H1 (cell line): ENCODE results near the gene EPS8. TPM values are rescaled to one million over a fixed set of nuclear protein-coding genes. Genes with fewer than 3 reads are reported as not detected.

Experiments used
- CTCF ChIA-PET: fragments of 300-600 bp; sonication (Branson Sonifier 250); formaldehyde crosslinking; loops from one replicate; lab custom pipeline; 2021; ENCODE audit not compliant: partially characterized antibody; lab: Charles Lee
- POLR2A ChIA-PET: fragments of 300-600 bp; sonication (Branson Sonifier 250); formaldehyde crosslinking; loops from one replicate; lab custom pipeline; 2021; ENCODE audit warnings: inconsistent platforms; ENCODE audit not compliant: partially characterized antibody; lab: Charles Lee
- DNase-seq, 2 experiments: peaks; one replicate each; pipeline versions ENCODE4 v3.0.0 to v3.0.0-alpha.2; 2010 to 2022; ENCODE audit warnings: low spot score in 2 of 2, low read depth in 1 of 2, mixed read lengths in 1 of 2
- FAIRE-seq: peaks from 2 replicates; lab custom pipeline; 2011; peaks lifted over from hg19 to GRCh38; lab: Jason Lieb, UNC
- H2AFZ ChIP-seq: 2 replicates; pipeline ENCODE4 v1.8.1; 2012; ENCODE audit warnings: low read length, inconsistent platforms
- H2AK5ac ChIP-seq: 2 replicates; pipeline ENCODE4 v1.6.1; 2013; ENCODE audit warnings: low read depth, low read length
- H2BK120ac ChIP-seq: replicated peaks from 2 replicates; pipeline ENCODE3; 2013; ENCODE audit warnings: low read depth, low read length, inconsistent platforms
- H2BK12ac ChIP-seq: 2 replicates; pipeline ENCODE4 v1.6.1; 2013; ENCODE audit warnings: low read depth, low read length
- H2BK15ac ChIP-seq: 2 replicates; pipeline ENCODE4 v1.6.1; 2013; ENCODE audit warnings: low read length
- H2BK20ac ChIP-seq: 2 replicates; pipeline ENCODE4 v1.6.1; 2013; ENCODE audit warnings: low read length
- H2BK5ac ChIP-seq: 2 replicates; pipeline ENCODE4 v1.6.1; 2013; ENCODE audit warnings: low read depth, low read length
- H3K14ac ChIP-seq: 2 replicates; pipeline ENCODE4 v1.6.1; 2013; ENCODE audit warnings: inconsistent platforms; ENCODE audit not compliant: insufficient read length
- H3K18ac ChIP-seq: 2 replicates; pipeline ENCODE4 v1.6.1; 2013; ENCODE audit warnings: low read length; ENCODE audit errors: extremely low read depth
- H3K23ac ChIP-seq: 2 replicates; pipeline ENCODE4 v1.6.1; 2013; ENCODE audit warnings: inconsistent platforms; ENCODE audit not compliant: insufficient read length
- H3K23me2 ChIP-seq: 2 replicates; pipeline ENCODE4 v1.6.1; 2013; ENCODE audit warnings: low read depth, low read length
- H3K27ac ChIP-seq: 2 replicates; pipeline ENCODE4 v1.6.1; 2011; ENCODE audit warnings: low read depth, low read length, inconsistent platforms
- H3K27me3 ChIP-seq, 4 experiments: replicated peaks in 1 of 4; 1 replicate in 1 of 4; 2 replicates in 3 of 4; pipeline versions ENCODE4 v1.6.1 to v1.8.1; 2011 to 2013; ENCODE audit warnings: low read length in 3 of 4, mild to moderate bottlenecking in 3 of 4, inconsistent platforms in 2 of 4, mixed read lengths in 2 of 4, moderate library complexity in 1 of 4; ENCODE audit not compliant: control insufficient read depth in 3 of 4, insufficient read depth in 3 of 4; ENCODE audit errors: extremely low read depth in 1 of 4
- H3K36me3 ChIP-seq, 4 experiments: 2 replicates each; pipeline versions ENCODE4 v1.6.1 to v1.8.1; 2011 to 2013; ENCODE audit warnings: mild to moderate bottlenecking in 4 of 4, low read length in 3 of 4, moderate library complexity in 2 of 4, control low read depth in 1 of 4, inconsistent platforms in 1 of 4; ENCODE audit not compliant: insufficient read depth in 4 of 4, control insufficient read depth in 2 of 4
- H3K4ac ChIP-seq: replicated peaks from 2 replicates; pipeline ENCODE3; 2013; ENCODE audit warnings: low read length, low read depth, mixed read lengths, inconsistent platforms; ENCODE audit not compliant: insufficient read length
- H3K4me1 ChIP-seq, 4 experiments: replicated peaks in 1 of 4; 1 replicate in 1 of 4; 2 replicates in 3 of 4; pipeline versions ENCODE4 v1.6.1 to v1.8.1; 2011 to 2013; ENCODE audit warnings: low read length in 3 of 4, inconsistent platforms in 2 of 4, mixed read lengths in 1 of 4; ENCODE audit not compliant: insufficient read depth in 4 of 4, control insufficient read depth in 3 of 4
- H3K4me2 ChIP-seq, 2 experiments: 2 replicates each; pipeline versions ENCODE4 v1.6.1 to v1.8.1; 2011 to 2013; ENCODE audit warnings: low read depth in 2 of 2, low read length in 2 of 2, control low read depth in 1 of 2, inconsistent platforms in 1 of 2, mild to moderate bottlenecking in 1 of 2; ENCODE audit not compliant: insufficient read depth in 1 of 2
- H3K4me3 ChIP-seq, 4 experiments: fragments of 200-600, 300-600 bp in 1 of 4; sonication (generic), shearing (Covaris generic), sonication (Bioruptor Twin) in 1 of 4; 2 replicates each; pipeline versions ENCODE4 v1.5.1 to v1.8.1; 2011 to 2016; ENCODE audit warnings: low read length in 4 of 4, low read depth in 3 of 4, control low read depth in 2 of 4, inconsistent platforms in 2 of 4, mild to moderate bottlenecking in 2 of 4, mixed read lengths in 1 of 4, moderate library complexity in 1 of 4; ENCODE audit not compliant: insufficient read depth in 2 of 4; ENCODE audit errors: extremely low read depth in 1 of 4
- H3K56ac ChIP-seq: replicated peaks from 2 replicates; pipeline ENCODE3; 2013; ENCODE audit warnings: low read depth, mild to moderate bottlenecking, mixed read lengths, low read length, inconsistent platforms; ENCODE audit not compliant: insufficient read length
- H3K79me1 ChIP-seq: 2 replicates; pipeline ENCODE4 v1.6.1; 2013; ENCODE audit warnings: low read depth, low read length, control low read depth
- H3K79me2 ChIP-seq, 2 experiments: 2 replicates each; pipeline versions ENCODE4 v1.6.1 to v1.8.1; 2012 to 2013; ENCODE audit warnings: low read length in 2 of 2, mild to moderate bottlenecking in 2 of 2, inconsistent platforms in 1 of 2; ENCODE audit not compliant: insufficient read depth in 2 of 2, control insufficient read depth in 1 of 2
- H3K9ac ChIP-seq, 4 experiments: replicated peaks in 1 of 4; 1 replicate in 1 of 4; 2 replicates in 3 of 4; pipeline versions ENCODE4 v1.6.1 to v1.8.1; 2011 to 2013; ENCODE audit warnings: low read depth in 3 of 4, low read length in 3 of 4, control low read depth in 2 of 4, mild to moderate bottlenecking in 2 of 4, moderate library complexity in 2 of 4, inconsistent platforms in 1 of 4; ENCODE audit errors: extremely low read depth in 1 of 4
- H3K9me3 ChIP-seq, 2 experiments: 2 replicates each; pipeline versions ENCODE4 v1.6.1 to v1.8.1; 2012 to 2013; ENCODE audit warnings: mild to moderate bottlenecking in 2 of 2, moderate library complexity in 2 of 2, control low read depth in 1 of 2, inconsistent platforms in 1 of 2, low read depth in 1 of 2, low read length in 1 of 2, mixed read lengths in 1 of 2; ENCODE audit not compliant: insufficient read depth in 2 of 2
- H4K20me1 ChIP-seq, 2 experiments: replicated peaks in 1 of 2; 2 replicates each; pipeline versions ENCODE3 to v1.8.1; 2011 to 2013; ENCODE audit warnings: inconsistent platforms in 2 of 2, low read length in 2 of 2, mild to moderate bottlenecking in 1 of 2; ENCODE audit not compliant: insufficient read depth in 2 of 2, control insufficient read depth in 1 of 2
- H4K5ac ChIP-seq: 2 replicates; pipeline ENCODE4 v1.6.1; 2013; ENCODE audit warnings: low read length, low read depth, mixed read lengths, inconsistent platforms; ENCODE audit not compliant: insufficient read length
- H4K8ac ChIP-seq: 2 replicates; pipeline ENCODE4 v1.8.0; 2013; ENCODE audit warnings: mild to moderate bottlenecking, moderate library complexity, low read length, inconsistent platforms; ENCODE audit not compliant: insufficient read depth; ENCODE audit errors: extremely low read depth
- H4K91ac ChIP-seq: replicated peaks from 2 replicates; pipeline ENCODE3; 2013; ENCODE audit warnings: low read length, mixed read lengths, inconsistent platforms; ENCODE audit not compliant: insufficient read length
- ASH2L ChIP-seq: fragments of 200-600, 300-600 bp; sonication (generic); IDR thresholded peaks from one replicate; pipeline ENCODE4 v1.7.1; 2017; ENCODE audit warnings: low read length
- ATF2 ChIP-seq: IDR thresholded peaks from 2 replicates; pipeline ENCODE4 v1.6.1; 2012; ENCODE audit warnings: low read length, inconsistent platforms
- BACH1 ChIP-seq: IDR thresholded peaks from 2 replicates; pipeline ENCODE4 v1.6.1; 2012; ENCODE audit warnings: low read length, improper control_type of control experiment
- BRCA1 ChIP-seq: IDR thresholded peaks from 2 replicates; pipeline ENCODE4 v1.6.1; 2012; ENCODE audit warnings: low read depth, low read length, improper control_type of control experiment
- E2F6 ChIP-seq: IDR thresholded peaks from 2 replicates; pipeline ENCODE4 v1.6.1; 2012; ENCODE audit warnings: inconsistent platforms
- GTF2F1 ChIP-seq: IDR thresholded peaks from 2 replicates; pipeline ENCODE4 v1.6.1; 2012; ENCODE audit warnings: low read depth, low read length, improper control_type of control experiment, borderline replicate concordance
- HDAC2 ChIP-seq, 2 experiments: fragments of 300-600 bp in 1 of 2; sonication (generic) in 1 of 2; IDR thresholded peaks; 2 replicates each; pipeline ENCODE4 v1.6.1; 2011 to 2012; ENCODE audit warnings: low read depth in 2 of 2, low read length in 2 of 2, mild to moderate bottlenecking in 2 of 2, moderate library complexity in 2 of 2, borderline replicate concordance in 1 of 2, inconsistent platforms in 1 of 2
- JUND ChIP-seq: IDR thresholded peaks from 2 replicates; pipeline ENCODE4 v1.6.1; 2011; ENCODE audit warnings: mild to moderate bottlenecking, improper control_type of control experiment, low read length
- SP4 ChIP-seq: IDR thresholded peaks from 2 replicates; pipeline ENCODE4 v1.6.1; 2012; ENCODE audit warnings: low read length, inconsistent platforms
- TAF7 ChIP-seq: optimal IDR thresholded peaks from 2 replicates; pipeline ENCODE3; 2011; ENCODE audit warnings: low read depth, mild to moderate bottlenecking, inconsistent platforms, low read length, moderate library complexity, borderline replicate concordance
- TBP ChIP-seq: IDR thresholded peaks from 2 replicates; pipeline ENCODE4 v1.6.1; 2011; ENCODE audit warnings: low read depth, low read length, improper control_type of control experiment
- WGBS, 2 experiments: shearing (Covaris generic) in 1 of 2; methylation state at CpG; one replicate each; pipeline versions ENCODE4 v1.1.6 to v1.1.7; 2013 to 2015; ENCODE audit warnings: low lambda C conversion rate in 2 of 2, mixed read lengths in 2 of 2, inconsistent platforms in 1 of 2, low coverage in 1 of 2, missing lambda C conversion rate in 1 of 2; ENCODE audit not compliant: insufficient replicate concordance in 2 of 2, insufficient coverage in 1 of 2, insufficient read length in 1 of 2; ENCODE audit errors: extremely low coverage in 1 of 2, missing lambda C conversion rate in 1 of 2; 5-methylcytosine and 5-hydroxymethylcytosine counted together
- polyA plus RNA-seq, 7 experiments: library from polyadenylated mRNA; depleted of rRNA in 3 of 7; stranded (reverse) in 5 of 7; unstranded in 2 of 7; fragments of >200 nt in 5 of 7; fragments of 200-250 nt in 2 of 7; gene quantifications; 1 replicate in 5 of 7; 2 replicates in 1 of 7; 4 replicates in 1 of 7; pipeline versions ENCODE4 v1.2.1 to v1.2.3, GENCODE V29; 2011 to 2013; ENCODE audit warnings: missing spikeins in 2 of 7, mixed read lengths in 2 of 7
- total RNA-seq: library from RNA; stranded (reverse); fragmentation: NEBNext Ultra II Directional; extraction: Animal tissue kit (Norgen Biotek cat#: 25700); gene quantifications from 2 replicates; pipeline ENCODE4 v1.2.1, GENCODE V29; 2021

The EPS8 gene
- total and polyA plus RNA-seq, 2 of the 8 experiments (the other 6 are each of a cell fraction or from before 2014, with no cell fraction given), result 3.0 to 4.6 TPM

GRCh38 chr12:15717940-15718567, 71.1 kb downstream of the EPS8 start:
- no peaks in the 10 kb centered on the region for H3K79me1 ChIP-seq
- H3K23me2 ChIP-seq, result no peaks in the 10 kb centered on the region
- no peak overlapping the region for H3K18ac ChIP-seq
- no peak overlapping the region for H3K23ac ChIP-seq
- H3K27ac ChIP-seq, result no peak overlapping the region
- no peaks in the 10 kb centered on the region for H3K27me3 ChIP-seq
- H4K8ac ChIP-seq, result no peak overlapping the region
- H2BK120ac ChIP-seq, result no peak overlapping the region
- no peak overlapping the region for H2AFZ ChIP-seq
- no peaks in the 10 kb centered on the region for H3K79me2 ChIP-seq
- no peak overlapping the region for H3K4me3 ChIP-seq
- no peak for TF ChIP-seq ASH2L
- TF ChIP-seq SP4, result no peak
- TF ChIP-seq GTF2F1, result no peak
- TF ChIP-seq TAF7, result no peak
- no peak for TF ChIP-seq HDAC2 (IDR thresholded peaks at IDR 0.05; ENCODE audit: borderline replicate concordance in 1 of 2, low read depth in 2 of 2, low read length in 2 of 2)
- no peak for TF ChIP-seq BRCA1
- no peak for TF ChIP-seq ATF2
- TF ChIP-seq E2F6, result no peak
- no peak for TF ChIP-seq TBP
- TF ChIP-seq BACH1, result no peak
- TF ChIP-seq JUND, result no peak
- ChIA-PET POLR2A (no interaction called here), CTCF (no interaction called here)
- no peak overlapping the region for H2BK15ac ChIP-seq
- H2AK5ac ChIP-seq, result no peak overlapping the region
- no peaks in the 10 kb centered on the region for H3K9me3 ChIP-seq
- H3K56ac ChIP-seq, result no peak overlapping the region
- no peak overlapping the region for H3K9ac ChIP-seq
- 75% methylated on average over 1 of the region's 1 CpG; no CpG with 5 or more reads in 1 of the 2 experiments for WGBS, 2 experiments
- H2BK5ac ChIP-seq, result no peak overlapping the region
- no peak overlapping the region for H4K5ac ChIP-seq
- H4K91ac ChIP-seq, result no peak overlapping the region
- no peak overlapping the region for H3K4ac ChIP-seq
- no peaks in the 10 kb centered on the region for H4K20me1 ChIP-seq
- H2BK20ac ChIP-seq, result no peak overlapping the region
- no peak for DNase-seq
- H2BK12ac ChIP-seq, result no peak overlapping the region
- no peaks in the 10 kb centered on the region for H3K36me3 ChIP-seq
- no peak overlapping the region for H3K4me2 ChIP-seq
- H3K14ac ChIP-seq, result no peak overlapping the region
- no peaks in the 10 kb centered on the region for H3K4me1 ChIP-seq
- peak; percentile 7 for FAIRE-seq
